Right renal pelvis (tissue), 4 donors: ENCODE data around the gene YLPM1. TPM values are rescaled to one million over a fixed set of nuclear protein-coding genes. Genes with fewer than 3 reads are reported as not detected.
A peak's percentile ranks its signal among the peaks of the same experiment; 100 is the strongest.

ENCODE experiments used
- DNase-seq, 4 donors: peaks; one replicate each; pipeline ENCODE4 v3.0.0-alpha.2; 2013; ENCODE audit warnings: low read depth in 4 of 4, low spot score in 3 of 4, missing footprints in 1 of 4
- polyA plus RNA-seq, 4 donors: library from polyadenylated mRNA; unstranded; fragments of 120-200 nt; gene quantifications; one replicate each; pipeline ENCODE4 v1.2.1, GENCODE V29; 2013; ENCODE audit not compliant: insufficient read length in 4 of 4

YLPM1 gene
- polyA plus RNA-seq, 4 donors = 80.8 to 110 (median 87.8) TPM

- DNase-seq = no peak
Observed at GRCh38 chr14:74867673-74868072, 104.6 kb downstream of the YLPM1 start.

GRCh38 chr14:74868739-74869138, 105.6 kb downstream of the YLPM1 start:
- no peak for DNase-seq

GRCh38 chr14:74871819-74872218, 108.7 kb downstream of the YLPM1 start:
- no peak for DNase-seq

- no peak for DNase-seq
Observed at GRCh38 chr14:74875204-74875603, 112.1 kb downstream of the YLPM1 start.

- no peak for DNase-seq
Observed at GRCh38 chr14:74875941-74876913, 113.1 kb downstream of the YLPM1 start, which contains the start of gene PROX2. Gene PROX2, minus strand, starts transcription at chr14:74876145. Its CDS starts 12,311 bp downstream, at chr14:74863834.

GRCh38 chr14:74879427-74880182, 116.5 kb downstream of the YLPM1 start:
- DNase-seq = no peak

- peak; percentile 71 to 85 (median 74) for DNase-seq
Observed at GRCh38 chr14:74881431-74882102, 118.5 kb downstream of the YLPM1 start, which contains the start of gene DLST. Gene DLST, plus strand, starts transcription at chr14:74881916. Its CDS starts 38 bp downstream, at chr14:74881954.

DNA sequence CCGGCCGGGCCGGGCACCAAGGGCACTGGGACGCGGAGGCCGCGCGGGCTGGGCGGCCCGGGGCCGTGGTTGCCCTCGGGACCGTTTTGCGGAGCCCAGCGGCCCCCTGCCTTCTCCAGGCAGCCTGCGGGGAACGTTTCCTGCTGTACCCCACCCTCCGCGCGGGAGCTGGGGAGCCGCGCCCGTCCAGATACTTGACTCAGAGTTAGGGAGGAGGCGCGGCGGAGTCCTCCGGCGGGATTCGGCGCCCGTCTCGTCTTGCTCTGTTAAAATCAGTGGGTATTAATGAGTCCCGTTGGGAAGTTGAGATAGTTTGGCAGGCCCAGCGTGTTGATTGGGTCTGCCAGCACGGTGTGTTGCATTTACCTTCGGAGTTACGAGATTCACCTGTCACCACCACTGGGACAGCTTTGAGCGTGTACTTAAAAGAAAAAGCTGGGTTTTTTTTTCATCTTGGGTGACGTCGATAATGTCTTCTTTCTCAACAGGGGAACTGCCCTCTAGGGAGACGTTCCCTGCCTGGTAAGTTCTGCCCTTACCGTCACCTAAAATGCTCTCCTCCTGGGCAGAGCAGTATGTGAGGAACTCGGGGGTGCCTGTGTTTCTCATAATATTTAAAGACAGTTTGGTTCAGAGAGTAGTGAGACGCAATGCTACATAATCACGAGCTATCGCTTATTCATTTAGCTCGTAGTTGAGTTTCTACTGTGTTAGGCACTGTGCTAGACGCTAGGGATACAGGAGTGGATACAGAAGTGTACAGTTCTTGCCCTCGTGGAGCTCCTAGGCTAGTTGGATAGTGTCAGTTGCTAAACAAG, 119.2 kb downstream of the YLPM1 start:
- peak in 1 of 4 donors; percentile 13 for DNase-seq

Other genes with a start within 250 kb of the YLPM1 start
- gene LTBP2, start 151.1 kb upstream of the YLPM1 start, polyA plus RNA-seq = 1 to 10 TPM; 3.3 to 7.4 (median 4.3) TPM
- gene AREL1, start 50.2 kb upstream of the YLPM1 start, polyA plus RNA-seq = 10 to 100 TPM; 32.7 to 40.1 (median 37.6) TPM
- 10 to 100 TPM; 52.9 to 65.3 (median 62.8) TPM for gene FCF1, start 50.2 kb upstream of the YLPM1 start, polyA plus RNA-seq
- gene PROX2, start 112.8 kb downstream of the YLPM1 start, polyA plus RNA-seq = 1 to 10 TPM in 1 of 4 donors, under 1 TPM in 3; 0.44 to 1.1 (median 0.68) TPM
- gene DLST, start 118.6 kb downstream of the YLPM1 start, polyA plus RNA-seq = 100 to 1,000 TPM; 114 to 130 (median 118) TPM
- 1 to 10 TPM; 1.2 to 2.0 (median 1.6) TPM for gene RPS6KL1, start 159.9 kb downstream of the YLPM1 start, polyA plus RNA-seq
- 10 to 100 TPM in 1 of 4 donors, 1 to 10 TPM in 3; 8.4 to 12.7 (median 9.3) TPM for gene PGF, start 192.3 kb downstream of the YLPM1 start, polyA plus RNA-seq
- 10 to 100 TPM; 63.6 to 66.6 (median 64.0) TPM for gene EIF2B2, start 239.6 kb downstream of the YLPM1 start, polyA plus RNA-seq